NB4 (cell line): ENCODE results near the gene AZIN2.

Source experiments
- MYC ChIP-seq: IDR thresholded peaks from 2 replicates; pipeline ENCODE4 v1.6.1; 2011; ENCODE audit warnings: low read depth, low read length
- POLR2A ChIP-seq: IDR thresholded peaks from 2 replicates; pipeline ENCODE4 v1.6.1; 2011; ENCODE audit warnings: mild to moderate bottlenecking; ENCODE audit not compliant: insufficient read length; ENCODE audit errors: extremely low read depth
- TF ChIP-seq, protein P1 (sequence below): IDR thresholded peaks from one replicate; pipeline ENCODE4 v1.5.1; 2012; ENCODE audit warnings: low read depth, low read length
- TF ChIP-seq, protein P2 (sequence below): IDR thresholded peaks from 2 replicates; pipeline ENCODE4 v1.6.1; 2011; ENCODE audit warnings: low read depth, low read length

DNA sequence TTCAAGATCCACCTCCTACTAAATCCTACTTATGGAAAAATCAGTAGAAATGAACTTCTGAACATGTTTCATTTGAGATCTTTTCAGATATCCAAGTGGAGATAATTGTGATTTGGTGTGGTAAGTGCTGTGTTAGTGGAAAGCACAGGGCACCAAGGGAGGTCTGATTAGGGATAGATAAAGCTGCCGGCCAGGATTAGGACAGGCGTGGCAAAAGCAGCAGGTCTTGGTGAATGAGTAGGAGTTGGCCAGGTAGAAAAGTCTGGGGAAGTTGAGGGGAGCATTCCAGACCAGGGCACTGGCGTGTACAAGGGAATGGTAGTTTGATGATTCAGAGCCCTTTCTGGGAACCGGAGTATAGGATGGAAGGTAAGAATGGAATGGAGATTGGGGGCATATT is 47.8 kb downstream of the AZIN2 start:
- TF ChIP-seq POLR2A (no peak), MYC (no peak)
- TF ChIP-seq, protein P1, sequence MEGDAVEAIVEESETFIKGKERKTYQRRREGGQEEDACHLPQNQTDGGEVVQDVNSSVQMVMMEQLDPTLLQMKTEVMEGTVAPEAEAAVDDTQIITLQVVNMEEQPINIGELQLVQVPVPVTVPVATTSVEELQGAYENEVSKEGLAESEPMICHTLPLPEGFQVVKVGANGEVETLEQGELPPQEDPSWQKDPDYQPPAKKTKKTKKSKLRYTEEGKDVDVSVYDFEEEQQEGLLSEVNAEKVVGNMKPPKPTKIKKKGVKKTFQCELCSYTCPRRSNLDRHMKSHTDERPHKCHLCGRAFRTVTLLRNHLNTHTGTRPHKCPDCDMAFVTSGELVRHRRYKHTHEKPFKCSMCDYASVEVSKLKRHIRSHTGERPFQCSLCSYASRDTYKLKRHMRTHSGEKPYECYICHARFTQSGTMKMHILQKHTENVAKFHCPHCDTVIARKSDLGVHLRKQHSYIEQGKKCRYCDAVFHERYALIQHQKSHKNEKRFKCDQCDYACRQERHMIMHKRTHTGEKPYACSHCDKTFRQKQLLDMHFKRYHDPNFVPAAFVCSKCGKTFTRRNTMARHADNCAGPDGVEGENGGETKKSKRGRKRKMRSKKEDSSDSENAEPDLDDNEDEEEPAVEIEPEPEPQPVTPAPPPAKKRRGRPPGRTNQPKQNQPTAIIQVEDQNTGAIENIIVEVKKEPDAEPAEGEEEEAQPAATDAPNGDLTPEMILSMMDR = no peak
- TF ChIP-seq, protein P2, sequence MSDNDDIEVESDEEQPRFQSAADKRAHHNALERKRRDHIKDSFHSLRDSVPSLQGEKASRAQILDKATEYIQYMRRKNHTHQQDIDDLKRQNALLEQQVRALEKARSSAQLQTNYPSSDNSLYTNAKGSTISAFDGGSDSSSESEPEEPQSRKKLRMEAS = no peak
